PFSK-1 (cell line): ENCODE data around the gene ACAD11.

Experiments
- FOXP2 ChIP-seq: optimal IDR thresholded peaks from 2 replicates; pipeline ENCODE3; 2011; ENCODE audit warnings: borderline replicate concordance, control low read depth, inconsistent platforms; ENCODE audit not compliant: insufficient read depth; ENCODE audit errors: extremely low read length, extremely low read depth
- POLR2AphosphoS5 ChIP-seq: IDR thresholded peaks from 2 replicates; pipeline ENCODE4 v1.6.1; 2012; ENCODE audit warnings: low read depth, mild to moderate bottlenecking, control low read depth, low read length, moderate library complexity
- REST ChIP-seq, 2 experiments: IDR thresholded peaks; 2 replicates each; pipeline versions ENCODE4 v1.6.1 to v1.8.0; 2011 to 2012; ENCODE audit warnings: low read depth in 2 of 2, low read length in 2 of 2, control low read depth in 1 of 2, inconsistent platforms in 1 of 2, mild to moderate bottlenecking in 1 of 2, moderate library complexity in 1 of 2; ENCODE audit not compliant: insufficient read depth in 1 of 2
- SIN3A ChIP-seq: IDR thresholded peaks from 2 replicates; pipeline ENCODE4 v1.6.1; 2012; ENCODE audit warnings: mild to moderate bottlenecking, low read length, moderate library complexity, borderline replicate concordance; ENCODE audit not compliant: insufficient read depth
- TAF1 ChIP-seq: IDR thresholded peaks from 2 replicates; pipeline ENCODE4 v1.6.1; 2012; ENCODE audit warnings: low read length, control low read depth, borderline replicate concordance; ENCODE audit not compliant: insufficient read depth

ACAD11 gene

GRCh38 chr3:132592216-132592615 is 67.4 kb downstream of the ACAD11 start:
- TF ChIP-seq TAF1 (no peak), FOXP2 (no peak), SIN3A (no peak), REST (IDR thresholded peaks at IDR 0.05; ENCODE audit: insufficient read depth in 1 of 2, low read depth in 2 of 2, low read length in 2 of 2) (no peak), POLR2AphosphoS5 (no peak)

GRCh38 chr3:132587401-132587800 is 72.2 kb downstream of the ACAD11 start:
- no peak for TF ChIP-seq TAF1
- no peak for TF ChIP-seq POLR2AphosphoS5
- TF ChIP-seq SIN3A, result no peak
- TF ChIP-seq REST (IDR thresholded peaks at IDR 0.05; ENCODE audit: insufficient read depth in 1 of 2, low read depth in 2 of 2, low read length in 2 of 2), result no peak

- no peak for TF ChIP-seq FOXP2
- TF ChIP-seq REST (IDR thresholded peaks at IDR 0.05; ENCODE audit: insufficient read depth in 1 of 2, low read depth in 2 of 2, low read length in 2 of 2), result no peak
- no peak for TF ChIP-seq TAF1
- no peak for TF ChIP-seq SIN3A
Measured at GRCh38 chr3:132573797-132574211, 85.8 kb downstream of the ACAD11 start.

GRCh38 chr3:132570016-132570415 is 89.6 kb downstream of the ACAD11 start:
- TF ChIP-seq TAF1, result no peak
- no peak for TF ChIP-seq FOXP2
- no peak for TF ChIP-seq REST (IDR thresholded peaks at IDR 0.05; ENCODE audit: insufficient read depth in 1 of 2, low read depth in 2 of 2, low read length in 2 of 2)
- TF ChIP-seq SIN3A, result no peak
- no peak for TF ChIP-seq POLR2AphosphoS5

GRCh38 chr3:132569580-132569979 is 90.0 kb downstream of the ACAD11 start:
- TF ChIP-seq REST (IDR thresholded peaks at IDR 0.05; ENCODE audit: insufficient read depth in 1 of 2, low read depth in 2 of 2, low read length in 2 of 2) (no peak), FOXP2 (no peak), SIN3A (no peak), POLR2AphosphoS5 (no peak), TAF1 (no peak)
